HG03280 (cell line): ENCODE measurements around the gene HNRNPDL.
"Not testable (repeated sequence)": the region's sequence is repeated elsewhere in the genome, so short reads cannot be mapped to it uniquely, and the experiment has no call there.

Experiments used
- ATAC-seq: cut with Tn5 transposase; IDR thresholded peaks from one replicate; pipeline ENCODE4 v1.9.1; 2021; ENCODE audit warnings: mild to moderate bottlenecking, moderate library complexity; ENCODE audit not compliant: unreplicated experiment

The HNRNPDL gene

DNA sequence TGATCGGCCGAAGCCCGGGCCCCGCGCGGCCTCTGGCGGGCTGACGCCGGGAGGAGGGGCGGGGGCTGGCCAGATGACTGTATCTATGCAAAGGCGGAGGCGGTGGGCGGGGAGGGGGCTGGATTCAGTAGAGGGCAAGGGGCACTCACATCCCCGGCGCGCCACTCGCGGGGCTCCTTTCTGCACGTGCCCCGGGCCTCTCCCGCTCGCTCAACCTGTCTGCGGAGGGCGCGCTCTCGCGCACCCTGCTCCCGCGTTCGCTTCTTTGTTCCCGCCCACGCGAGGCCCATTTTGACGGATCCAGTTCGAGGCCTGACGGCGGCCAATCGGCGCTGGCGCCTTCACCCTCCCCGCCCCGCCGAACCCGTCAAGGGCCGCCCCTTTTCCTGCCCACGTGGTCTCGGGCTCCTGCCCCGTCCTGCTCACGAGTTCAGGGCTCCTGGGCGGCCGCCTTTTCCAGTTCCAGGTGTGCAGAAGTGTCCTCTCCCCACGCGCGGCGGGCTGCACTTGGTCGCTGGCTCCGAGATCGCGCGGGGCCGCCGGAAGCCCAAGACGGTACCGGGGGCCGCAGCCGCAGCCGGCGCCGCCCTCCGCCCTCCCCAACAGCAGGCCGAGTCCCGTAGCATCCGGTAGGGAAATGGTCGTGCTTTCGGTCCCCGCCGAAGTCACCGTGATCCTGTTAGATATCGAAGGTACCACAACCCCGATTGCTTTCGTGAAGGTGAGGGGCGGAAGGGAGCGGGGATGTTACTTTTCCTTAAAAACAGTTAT lies at the start of gene HNRNPDL, which contains the start of gene ENOPH1:
Gene HNRNPDL (minus strand): TSS at position 270 of the 771 bp plus-strand sequence. CDS start 772 bp downstream, outside the sequence.
Gene ENOPH1 (plus strand): TSS at position 398 of the 771 bp plus-strand sequence. CDS start 240 bp downstream, at position 638.
- peak; percentile 67 for ATAC-seq

- no peak for ATAC-seq
Measured at GRCh38 chr4:82479562-82479961, 49.3 kb upstream of the HNRNPDL start.

DNA sequence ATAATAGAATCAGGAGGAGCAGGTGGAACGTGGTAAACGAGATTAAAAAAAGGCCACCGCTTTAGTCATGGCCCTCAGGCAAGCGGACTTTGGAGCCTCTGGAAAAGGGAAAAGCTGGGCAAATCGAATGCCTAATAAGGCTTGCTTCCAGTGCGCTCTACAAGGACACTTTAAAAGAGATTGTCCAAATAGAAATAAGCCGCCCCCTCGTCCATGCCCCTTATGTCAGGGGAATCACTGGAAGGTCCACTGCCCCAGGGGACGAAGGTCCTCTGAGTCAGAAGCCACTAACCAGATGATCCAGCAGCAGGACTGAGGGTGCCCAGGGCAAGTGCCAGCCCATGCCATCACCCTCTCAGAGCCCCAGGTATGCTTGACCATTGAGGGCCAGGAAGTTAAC lies 47.2 kb upstream of the HNRNPDL start:
- not testable (repeated sequence) for ATAC-seq

DNA sequence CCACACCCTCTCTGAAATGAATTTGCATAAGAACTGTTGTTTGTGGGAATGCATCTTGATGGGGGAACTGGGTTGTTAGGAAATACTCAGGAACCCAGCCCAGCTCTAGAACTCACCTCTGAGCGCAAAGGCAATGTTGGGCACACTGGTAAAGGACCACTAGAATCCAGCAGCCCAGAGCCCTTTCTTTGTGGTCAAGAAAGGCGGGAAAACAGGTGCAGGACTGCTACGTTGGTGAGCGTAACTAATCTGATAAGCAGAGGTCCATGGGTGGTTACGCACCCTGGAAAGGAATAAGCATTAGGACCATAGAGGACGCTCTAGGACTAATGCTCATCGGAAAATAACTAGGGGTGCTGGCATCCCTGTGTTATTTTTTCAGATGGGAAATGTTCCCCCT lies 45.7 kb upstream of the HNRNPDL start:
- ATAC-seq = not testable (repeated sequence)

- no peak for ATAC-seq
Measured at GRCh38 chr4:82473621-82474164, 43.4 kb upstream of the HNRNPDL start.

DNA sequence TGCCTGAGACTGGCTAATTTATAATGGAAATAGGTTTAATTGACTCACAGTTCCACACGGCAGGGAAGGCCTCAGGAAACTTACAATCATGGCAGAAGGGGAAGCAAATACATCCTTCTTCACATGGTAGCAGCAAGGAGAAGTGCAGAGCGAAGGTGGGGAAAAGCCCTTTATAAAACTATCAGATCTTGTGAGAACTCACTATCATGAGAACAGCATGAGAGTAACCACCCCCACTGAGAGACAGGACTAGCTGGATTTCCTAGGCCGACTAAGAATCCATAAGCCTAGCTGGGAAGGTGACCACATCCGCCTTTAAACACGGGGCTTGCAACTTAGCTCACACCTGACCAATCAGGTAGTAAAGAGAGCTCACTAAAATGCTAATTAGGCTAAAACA lies 42.8 kb upstream of the HNRNPDL start:
- ATAC-seq = not testable (repeated sequence)

DNA sequence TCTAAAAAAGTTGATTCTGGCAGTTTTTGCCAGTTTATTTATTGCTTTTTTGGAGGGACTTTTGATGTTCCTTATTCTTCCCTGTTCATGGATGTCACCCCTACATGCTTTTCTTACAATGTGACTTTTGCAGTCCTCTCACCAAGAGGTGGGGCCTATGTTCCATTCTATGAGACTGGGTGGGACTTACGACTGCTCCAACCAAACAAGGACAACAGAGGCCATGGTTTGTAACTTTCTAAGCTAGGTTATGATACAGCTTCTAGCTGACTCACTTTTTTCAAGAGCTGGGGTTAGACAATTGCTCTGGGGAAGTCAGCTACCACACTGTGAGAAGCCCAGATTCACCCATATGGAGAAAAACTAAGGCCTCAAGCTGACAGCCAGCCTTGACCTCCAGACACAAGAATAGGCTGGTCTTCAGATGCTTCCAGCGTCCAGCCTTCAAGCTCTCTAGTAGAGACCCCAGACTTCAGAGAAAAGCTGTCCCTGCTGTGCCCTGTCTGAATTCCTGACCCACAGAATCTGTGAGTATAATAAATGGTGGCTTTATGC lies 39.6 kb upstream of the HNRNPDL start:
- no peak for ATAC-seq

- ATAC-seq = no peak
Measured at GRCh38 chr4:82467471-82467870, 37.2 kb upstream of the HNRNPDL start.

DNA sequence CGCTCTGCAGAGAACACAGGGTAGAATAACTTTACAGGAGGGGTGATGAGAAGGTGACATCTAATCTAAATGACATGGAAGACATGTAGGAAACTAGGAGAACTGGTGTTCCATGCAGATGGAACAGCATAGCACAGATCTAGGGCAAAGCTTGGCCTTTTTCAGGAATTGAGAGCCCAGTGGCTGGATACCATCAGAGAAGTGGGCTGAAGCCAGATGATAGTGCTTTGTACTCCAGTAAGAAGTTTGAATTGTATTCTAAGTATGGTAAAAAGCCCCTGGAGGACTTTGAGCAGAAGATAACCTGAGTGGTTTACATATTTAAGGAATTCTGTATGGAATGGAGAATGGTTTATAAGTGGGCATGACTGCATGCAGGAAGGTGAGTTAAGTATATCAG lies 33.0 kb upstream of the HNRNPDL start:
- ATAC-seq = no peak

- peak; percentile 92 for ATAC-seq
Measured at GRCh38 chr4:82462415-82462831, 32.2 kb upstream of the HNRNPDL start.

- no peak for ATAC-seq
Measured at GRCh38 chr4:82461710-82462109, 31.4 kb upstream of the HNRNPDL start.

DNA sequence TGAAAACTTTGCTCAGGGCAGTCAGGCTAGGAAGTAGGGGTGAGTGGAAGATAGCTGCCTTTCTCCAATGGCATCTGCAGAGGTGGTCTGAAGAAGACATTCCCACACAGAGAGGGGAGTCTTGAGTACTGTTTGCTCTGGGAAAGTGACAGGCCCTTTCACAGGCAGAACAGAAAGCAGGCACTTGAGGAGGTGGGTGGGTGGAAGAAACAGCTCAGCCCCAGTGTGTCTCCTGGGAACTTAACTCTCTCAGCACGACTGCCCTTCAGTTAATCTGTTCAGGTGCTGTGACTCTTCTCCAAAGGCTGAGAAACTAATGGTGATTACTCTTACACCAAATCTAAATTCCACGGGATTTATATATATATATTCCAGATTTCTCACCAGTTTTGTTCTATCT lies 28.5 kb upstream of the HNRNPDL start:
- no peak for ATAC-seq

- no peak for ATAC-seq
Measured at GRCh38 chr4:82457266-82457665, 27.0 kb upstream of the HNRNPDL start.

GRCh38 chr4:82452026-82452425 lies 21.8 kb upstream of the HNRNPDL start:
- ATAC-seq = no peak

DNA sequence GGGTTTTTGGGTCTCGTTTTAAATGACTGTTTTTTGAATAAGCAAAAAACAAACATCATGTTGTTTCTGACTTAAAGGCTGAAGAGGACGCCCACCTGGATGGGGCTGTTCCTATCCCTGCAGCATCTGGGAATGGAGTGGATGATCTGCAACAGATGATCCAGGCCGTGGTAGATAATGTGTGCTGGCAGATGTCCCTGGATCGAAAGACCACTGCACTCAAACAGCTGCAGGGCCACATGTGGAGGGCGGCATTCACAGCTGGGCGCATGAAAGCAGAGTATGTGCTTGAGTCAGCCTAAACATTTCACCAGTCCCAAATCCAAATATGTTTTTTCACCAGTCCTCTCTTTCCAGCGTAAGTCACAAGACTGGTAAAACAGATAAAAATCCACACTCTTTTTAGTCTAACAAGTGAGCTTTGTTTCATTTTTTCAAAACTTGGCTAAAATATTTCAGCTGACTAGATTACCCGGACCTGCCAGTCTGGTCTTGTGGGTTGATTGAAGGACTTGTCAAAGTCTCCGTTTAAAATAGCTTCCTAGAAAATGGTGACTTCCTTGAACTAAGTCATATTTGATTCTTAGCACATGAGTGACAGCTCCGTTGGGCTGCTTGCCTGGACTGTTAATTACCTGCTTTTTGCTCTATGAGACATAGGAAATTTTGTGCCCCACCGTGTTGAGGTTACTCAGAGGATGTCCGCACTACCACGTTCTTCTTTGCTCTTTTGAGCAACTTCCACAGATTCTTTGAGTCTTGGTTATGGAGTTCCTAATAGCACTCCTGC lies 20.9 kb upstream of the HNRNPDL start:
- no peak for ATAC-seq

- no peak for ATAC-seq
Measured at GRCh38 chr4:82447886-82448285, 17.6 kb upstream of the HNRNPDL start.

DNA sequence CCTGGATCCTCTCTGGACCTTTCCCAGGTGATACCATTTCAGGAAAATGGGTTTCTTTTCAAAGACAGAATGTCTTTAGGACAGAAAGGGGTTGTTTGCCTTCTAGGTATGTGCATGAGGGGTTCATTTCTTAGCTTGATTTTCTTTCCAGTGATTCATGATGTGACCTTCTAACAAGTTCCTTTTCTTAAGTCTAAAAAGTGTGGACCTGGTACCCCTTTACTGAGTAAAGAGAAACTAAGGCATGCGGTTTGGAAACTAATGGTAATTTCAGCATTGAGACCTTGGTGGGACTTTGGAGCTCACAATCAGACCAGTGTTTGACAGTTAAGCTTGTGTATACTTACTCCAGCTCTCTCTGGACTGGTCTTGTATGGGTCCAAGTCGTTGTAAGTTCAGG lies 8.8 kb upstream of the HNRNPDL start:
- no peak for ATAC-seq

- ATAC-seq = no peak
Measured at GRCh38 chr4:82437285-82438005, 7.2 kb upstream of the HNRNPDL start.

- no peak for ATAC-seq
Measured at GRCh38 chr4:82436780-82437179, 6.5 kb upstream of the HNRNPDL start.

DNA sequence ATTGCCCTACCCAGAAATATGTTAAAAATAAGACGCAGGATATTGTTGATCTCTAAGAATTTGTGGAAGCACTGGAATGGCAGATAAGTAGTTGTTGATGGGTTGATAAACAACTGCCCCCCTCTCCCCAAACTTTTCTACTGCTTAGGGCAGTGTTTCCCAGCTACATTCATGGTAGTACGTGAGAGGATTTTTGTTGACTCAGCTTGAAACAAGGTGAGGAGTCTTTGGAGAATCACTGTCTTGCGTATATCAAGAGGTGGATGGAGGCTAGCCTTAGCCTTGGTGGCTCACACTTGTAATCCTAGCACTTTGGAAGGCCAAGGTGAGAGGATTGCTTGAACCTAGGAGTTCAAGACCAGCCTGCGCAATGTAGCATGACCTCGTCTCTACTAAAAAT lies 5.9 kb upstream of the HNRNPDL start:
- ATAC-seq = no peak

GRCh38 chr4:82434949-82435348 lies 4.7 kb upstream of the HNRNPDL start:
- ATAC-seq = no peak
